IPS DF 4.7 (cell line): ENCODE results near the gene SPOCK1.
"Not testable (repeated sequence)": the region's sequence is repeated elsewhere in the genome, so short reads cannot be mapped to it uniquely, and the experiment has no call there.

Experiments
- DNase-seq: peaks from one replicate; pipeline ENCODE4 v3.0.0-alpha.2; 2013; ENCODE audit warnings: low spot score; ENCODE audit errors: extremely low read depth

The SPOCK1 gene

DNA sequence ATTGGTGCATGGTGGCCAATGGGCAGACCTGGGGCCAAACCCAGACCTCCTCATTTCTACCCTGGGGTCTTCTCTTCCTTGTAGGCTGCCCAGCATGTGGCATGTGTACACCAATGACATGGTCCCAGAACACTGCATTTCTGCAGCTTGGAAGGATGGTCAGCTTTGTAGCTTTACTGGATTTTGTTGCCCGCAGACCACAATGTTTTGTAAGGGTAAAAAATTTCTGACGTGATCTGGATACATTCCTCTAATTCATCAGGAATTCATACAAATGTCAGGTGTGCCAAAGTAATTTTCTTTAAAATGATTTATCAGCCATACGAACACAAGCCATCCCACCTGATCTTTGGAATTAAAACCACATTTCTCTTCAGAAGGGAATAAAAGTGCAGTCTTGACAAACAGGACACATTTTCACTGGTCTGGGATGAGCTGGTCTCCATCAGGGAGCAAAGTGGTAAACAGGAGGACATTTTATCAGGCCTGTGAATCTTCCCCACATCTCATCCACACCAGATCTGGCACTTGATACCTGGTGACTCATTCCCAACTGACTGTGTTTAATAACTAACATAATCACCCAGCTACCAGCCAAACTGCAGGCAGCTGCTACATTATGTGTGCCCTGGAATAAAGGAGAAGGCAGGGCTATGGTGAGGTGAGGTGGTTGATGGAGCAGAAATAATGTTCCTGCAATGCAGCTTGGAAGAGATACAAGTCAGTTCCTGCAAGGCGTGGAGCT is 103.9 kb downstream of the SPOCK1 start:
- no peak for DNase-seq

DNA sequence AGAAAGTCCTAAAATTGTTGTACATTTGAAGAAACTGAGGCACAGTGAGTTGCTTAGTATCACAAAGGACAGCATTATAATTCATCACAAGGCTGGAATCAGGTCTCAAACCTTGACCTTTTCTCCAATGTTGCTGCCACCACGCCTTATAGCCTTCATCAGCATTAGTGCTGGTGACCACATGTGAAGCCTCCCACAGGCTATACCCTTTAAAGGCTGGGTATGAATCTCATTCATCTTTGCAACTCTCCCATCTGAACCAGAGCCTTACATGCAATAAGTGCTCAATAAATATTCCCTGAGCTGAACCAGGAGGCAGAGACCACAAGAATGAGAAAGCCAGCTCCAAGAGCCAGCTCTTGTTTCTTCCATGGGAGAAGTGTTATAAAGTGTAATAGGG is 104.7 kb downstream of the SPOCK1 start:
- DNase-seq = no peak

DNA sequence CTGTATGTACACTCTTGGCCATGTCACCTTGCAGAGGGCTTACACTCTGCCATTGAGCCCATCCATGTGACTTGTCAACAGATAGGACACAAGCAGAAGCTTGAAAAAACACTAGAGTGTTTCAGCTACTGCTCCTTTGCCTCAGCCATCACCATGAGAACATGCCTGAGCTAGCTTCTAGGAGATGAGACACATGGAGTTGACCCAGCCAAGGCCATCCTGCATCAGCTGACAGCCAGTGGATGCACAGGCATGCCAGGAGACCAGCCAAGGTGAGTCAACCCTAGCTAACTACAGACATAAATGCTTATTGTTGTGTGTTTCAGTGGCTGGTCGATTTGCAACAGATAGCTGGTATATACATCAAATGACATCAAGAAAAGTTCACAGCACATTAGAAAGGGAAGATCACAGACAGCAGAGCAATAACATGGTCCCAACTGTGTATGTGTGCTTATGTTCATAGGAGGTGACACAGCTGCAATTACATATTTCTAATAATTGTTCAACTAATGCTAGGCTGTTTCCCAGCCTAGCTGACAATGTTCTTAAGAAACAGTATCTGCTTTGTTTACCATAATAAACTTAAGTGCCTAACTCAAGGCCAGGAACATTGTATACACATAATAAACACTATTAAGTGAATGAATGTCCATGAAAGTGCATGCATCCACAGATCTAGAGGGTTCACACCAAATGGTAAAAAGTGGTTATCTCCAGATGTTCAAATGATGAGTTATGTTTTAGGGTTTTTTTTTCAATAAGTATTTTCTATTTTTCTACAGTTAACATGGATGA is 105.7 kb downstream of the SPOCK1 start:
- DNase-seq = no peak

DNA sequence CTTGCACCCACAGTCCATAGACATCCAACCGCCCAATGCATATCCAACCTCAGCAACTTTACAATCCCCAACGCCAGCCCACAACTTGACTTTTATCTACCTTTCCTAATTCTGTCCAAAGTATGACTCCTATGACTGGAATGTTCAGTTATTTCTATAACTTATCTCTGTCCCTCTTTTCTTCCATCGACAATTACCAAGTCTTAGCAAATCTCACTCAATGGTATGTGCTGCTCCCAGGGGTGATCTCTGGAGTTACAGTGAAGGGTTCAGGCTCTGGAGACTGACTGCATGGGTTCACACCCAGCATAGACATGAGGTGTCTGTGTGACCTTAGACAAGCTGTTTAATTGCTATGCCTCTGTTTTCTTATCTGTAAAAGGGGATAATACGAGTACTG is 106.9 kb downstream of the SPOCK1 start:
- no peak for DNase-seq

DNA sequence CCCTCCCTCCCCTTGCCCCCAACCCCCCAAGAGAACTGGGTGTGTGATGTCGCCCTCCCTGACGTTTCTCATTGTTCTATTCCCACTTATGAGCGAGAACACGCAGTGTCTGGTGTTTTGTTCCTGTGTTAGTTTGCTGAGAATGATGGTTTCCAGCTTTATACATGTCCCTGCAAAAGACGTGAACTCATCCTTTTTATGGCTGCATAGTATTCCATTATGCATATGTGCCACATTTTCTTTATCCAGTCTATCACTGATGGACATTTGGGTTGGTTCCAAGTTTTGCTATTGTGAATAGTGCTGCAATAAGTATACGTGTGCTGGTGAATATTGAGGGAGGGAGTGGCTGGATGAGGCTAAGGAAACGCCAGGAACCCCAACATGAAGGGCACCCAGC is 108.1 kb downstream of the SPOCK1 start:
- DNase-seq = not testable (repeated sequence)

DNA sequence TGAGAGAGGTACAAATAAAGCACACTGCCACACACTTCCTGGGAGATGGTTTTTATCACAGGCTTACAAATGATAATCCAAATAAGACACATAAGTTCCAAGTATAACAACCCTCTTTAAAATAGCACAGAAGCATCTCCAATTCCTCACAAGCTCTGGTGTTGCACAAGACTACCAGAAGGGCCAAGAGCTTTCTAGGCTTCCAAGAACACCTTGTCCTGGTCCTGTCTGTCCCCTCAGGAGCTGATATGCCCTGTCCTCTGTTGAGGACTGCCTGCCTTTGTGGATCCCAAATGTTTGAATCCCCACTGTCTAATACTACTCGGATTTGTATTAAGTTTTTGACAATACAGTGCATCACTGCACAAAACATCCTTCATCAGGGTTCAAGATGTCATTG is 110.1 kb downstream of the SPOCK1 start:
- no peak for DNase-seq

DNA sequence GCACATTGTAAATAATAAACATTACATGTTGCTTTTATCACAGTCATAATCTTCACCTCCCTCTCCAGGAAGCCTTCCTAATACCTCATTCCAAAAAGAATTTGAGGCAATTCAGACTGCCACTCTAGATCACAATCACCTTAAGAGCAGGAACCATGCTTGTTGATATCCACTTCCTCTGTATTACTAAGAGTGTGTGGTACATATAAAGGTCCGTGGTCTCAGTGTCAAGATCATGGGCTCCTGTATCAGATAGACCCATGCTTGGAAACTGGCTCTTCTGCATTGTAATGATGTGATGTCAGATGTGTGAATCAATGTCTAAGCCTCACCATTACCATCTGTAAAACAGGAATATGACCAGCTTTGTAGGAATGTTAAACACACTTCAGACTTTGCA is 114.1 kb downstream of the SPOCK1 start:
- DNase-seq = no peak

DNA sequence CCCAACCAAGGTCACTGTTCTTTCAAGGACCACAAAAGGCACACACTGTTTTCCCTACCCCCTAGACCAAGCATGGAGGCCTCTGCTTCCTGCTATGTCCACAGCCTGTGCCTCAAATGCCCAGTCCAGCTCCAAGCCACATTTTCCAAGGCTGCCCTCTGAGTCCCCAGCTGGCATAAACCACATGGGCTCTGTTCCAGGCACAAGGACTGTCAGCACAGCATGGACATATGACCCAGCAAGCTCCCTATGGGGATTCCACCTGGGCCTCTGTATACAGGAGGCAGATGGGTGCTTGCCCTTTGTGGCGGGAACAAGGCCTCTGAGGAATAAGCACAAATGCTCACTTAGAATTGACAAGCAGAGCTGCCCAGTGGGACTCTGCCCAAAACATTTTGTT is 115.2 kb downstream of the SPOCK1 start:
- no peak for DNase-seq

DNA sequence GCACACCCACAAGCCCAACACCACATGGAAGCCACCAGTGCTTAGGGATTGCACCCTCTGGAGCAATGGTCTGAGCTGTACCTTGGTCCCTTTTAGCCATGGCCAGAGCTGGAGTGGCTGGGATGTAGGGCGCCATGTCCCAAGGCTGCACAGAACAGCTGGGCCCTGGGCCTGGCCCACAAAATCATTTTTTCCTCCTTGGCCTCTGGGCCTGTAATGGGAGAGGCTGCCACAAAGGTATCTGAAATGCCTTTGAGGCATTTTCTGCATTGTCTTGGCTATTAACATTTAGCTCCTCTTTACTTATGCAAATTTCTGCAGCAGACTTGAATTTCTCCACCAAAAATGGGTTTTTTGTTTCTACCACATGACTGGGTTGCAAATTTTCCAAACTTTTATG is 117.6 kb downstream of the SPOCK1 start:
- no peak for DNase-seq

DNA sequence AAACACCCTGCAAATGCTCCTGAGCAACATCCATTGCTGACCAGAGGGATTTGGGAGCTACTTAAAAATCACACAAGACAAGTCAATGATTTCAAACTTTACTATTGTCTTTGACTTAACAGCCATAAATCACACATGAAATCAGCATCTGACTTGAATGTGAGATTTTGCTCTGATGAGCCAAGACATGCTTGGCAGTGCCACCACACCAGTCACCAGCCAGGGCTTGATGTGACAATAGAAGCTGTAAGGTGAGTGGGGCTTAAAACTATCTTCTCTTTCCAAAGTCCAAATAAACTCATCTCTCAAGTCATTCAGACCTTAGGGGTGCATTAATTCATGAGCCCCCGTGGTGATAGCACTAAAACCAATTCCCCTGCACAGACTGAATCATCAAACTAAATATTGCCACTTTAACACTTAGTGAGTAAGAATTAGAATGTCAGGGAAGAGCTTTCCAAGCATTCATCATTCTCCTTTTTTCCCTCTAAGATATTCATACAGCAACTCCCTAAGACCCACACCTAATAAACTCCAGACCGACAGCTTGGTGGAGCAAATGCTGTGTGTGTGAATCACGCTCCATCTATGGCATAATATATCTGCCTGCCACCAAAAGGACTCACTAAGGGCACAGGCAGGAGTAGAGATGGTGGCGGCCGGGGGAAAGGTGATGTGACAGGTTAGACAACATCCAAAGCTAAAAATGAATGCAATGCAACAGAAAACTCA is 119.4 kb downstream of the SPOCK1 start:
- DNase-seq = no peak

DNA sequence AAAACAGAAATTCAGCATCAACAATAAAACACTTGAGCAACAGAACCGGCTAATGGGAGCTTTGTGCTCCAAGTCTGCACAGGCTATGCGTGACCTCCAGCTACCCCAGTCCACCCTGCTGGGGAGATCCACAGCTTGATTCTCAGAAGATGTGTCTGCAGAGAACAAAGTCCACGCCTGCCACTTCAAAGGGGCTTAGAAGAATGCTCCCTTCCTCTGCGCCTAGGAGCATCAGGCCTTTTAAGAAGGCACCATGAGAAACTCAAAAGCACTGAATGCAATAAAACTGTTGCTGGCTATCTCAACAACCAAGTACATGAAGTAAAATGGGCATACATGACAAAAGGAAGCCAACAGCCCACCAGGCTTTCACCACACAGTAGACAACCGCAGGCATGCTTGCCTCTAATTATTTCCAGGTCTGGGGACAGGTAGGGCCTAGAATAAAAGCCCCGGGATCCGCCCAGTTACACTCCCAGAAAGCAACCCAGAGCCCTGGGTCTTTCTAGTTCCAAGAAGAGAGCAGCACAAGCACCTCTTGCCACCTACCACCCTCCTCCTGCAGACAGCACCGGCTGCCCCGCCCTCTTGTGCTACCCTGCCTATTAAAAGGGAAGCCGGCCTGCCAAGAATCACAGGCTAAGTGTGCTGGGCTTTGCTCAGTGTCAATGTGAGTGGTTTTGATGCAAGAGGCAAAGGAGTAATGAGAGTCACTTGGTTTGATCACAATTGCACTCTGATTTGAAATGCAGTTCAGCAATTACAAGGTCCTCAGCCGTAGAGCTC is 123.2 kb downstream of the SPOCK1 start:
- no peak for DNase-seq

DNA sequence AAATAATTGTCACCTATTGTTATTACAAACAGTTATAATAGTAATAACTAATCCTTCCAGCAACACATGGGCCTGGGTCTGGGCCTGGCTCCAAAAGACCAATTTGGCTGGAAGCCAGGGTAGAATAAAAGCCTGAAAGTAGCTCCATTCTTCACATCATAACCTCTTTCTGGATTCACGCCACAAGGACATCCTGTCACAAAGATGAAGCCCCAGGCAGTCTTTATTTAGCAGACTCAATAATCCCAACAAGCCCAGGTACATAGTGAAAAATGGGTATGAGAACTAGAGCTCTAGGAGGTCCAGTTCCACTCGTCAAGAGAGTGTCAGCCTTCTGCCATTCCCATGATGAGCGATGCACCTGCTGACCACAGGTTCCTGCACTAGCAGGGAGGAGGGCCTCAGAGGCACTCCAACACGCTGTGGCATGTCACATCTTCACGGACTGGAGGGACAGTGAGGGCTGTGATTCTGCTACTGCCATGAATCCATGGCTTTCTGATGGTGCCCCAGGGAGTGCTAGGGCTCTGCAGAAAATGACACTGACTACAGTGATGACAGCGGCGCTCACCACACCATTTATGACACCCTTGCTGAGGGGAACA is 124.9 kb downstream of the SPOCK1 start:
- no peak for DNase-seq

DNA sequence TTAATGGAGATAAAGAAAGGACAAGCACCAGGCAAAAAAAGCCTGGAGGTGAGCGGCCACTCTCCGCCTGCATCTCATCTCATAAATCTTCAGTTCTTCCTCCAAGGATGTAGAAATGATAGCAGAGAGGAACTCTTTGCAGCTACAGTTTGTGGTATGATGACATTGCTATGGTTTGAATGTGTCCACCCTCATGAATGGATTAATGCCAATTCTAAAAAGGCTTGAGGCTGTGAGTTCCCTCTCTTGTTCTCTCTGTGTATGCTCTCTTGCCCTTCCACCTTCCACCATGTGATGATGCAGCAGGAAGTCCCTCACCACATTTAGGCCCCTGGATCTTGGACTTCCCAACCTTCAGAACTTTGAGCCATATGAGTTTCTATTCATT is 126.4 kb downstream of the SPOCK1 start:
- DNase-seq = no peak

DNA sequence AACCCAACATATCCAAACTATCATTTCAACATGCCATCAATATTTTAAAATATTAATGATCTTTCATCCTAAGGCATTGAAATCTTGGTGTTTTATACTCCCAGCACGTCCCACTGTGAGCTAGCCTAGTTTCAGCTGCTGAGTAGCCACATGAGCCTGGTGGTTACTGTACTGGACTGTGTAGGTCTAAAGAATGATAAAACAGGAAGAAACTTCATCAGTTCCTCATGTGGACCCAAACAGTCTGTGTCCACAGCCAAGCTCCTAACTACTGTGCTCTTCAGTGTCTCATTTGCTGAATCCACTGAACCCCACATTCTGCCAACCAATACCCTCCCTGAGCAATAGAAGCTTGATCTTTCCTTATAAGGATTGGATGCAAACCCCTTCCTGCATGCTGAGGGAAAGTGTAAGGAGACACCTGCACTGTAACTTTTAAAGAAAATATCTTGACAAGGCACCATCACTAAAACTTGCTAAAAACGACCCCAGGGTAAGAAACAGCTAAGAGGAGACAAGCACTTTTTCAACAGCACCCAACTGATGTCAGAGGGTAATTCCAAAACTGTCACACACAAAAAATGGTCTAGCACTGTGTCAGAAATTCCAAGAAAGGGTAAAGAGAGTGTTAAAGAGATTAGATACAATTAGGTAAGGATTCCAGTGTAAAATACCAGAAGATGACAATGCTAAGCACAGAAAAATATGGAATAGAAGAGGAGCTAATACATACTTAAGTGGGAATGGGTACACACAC is 126.9 kb downstream of the SPOCK1 start:
- no peak for DNase-seq

DNA sequence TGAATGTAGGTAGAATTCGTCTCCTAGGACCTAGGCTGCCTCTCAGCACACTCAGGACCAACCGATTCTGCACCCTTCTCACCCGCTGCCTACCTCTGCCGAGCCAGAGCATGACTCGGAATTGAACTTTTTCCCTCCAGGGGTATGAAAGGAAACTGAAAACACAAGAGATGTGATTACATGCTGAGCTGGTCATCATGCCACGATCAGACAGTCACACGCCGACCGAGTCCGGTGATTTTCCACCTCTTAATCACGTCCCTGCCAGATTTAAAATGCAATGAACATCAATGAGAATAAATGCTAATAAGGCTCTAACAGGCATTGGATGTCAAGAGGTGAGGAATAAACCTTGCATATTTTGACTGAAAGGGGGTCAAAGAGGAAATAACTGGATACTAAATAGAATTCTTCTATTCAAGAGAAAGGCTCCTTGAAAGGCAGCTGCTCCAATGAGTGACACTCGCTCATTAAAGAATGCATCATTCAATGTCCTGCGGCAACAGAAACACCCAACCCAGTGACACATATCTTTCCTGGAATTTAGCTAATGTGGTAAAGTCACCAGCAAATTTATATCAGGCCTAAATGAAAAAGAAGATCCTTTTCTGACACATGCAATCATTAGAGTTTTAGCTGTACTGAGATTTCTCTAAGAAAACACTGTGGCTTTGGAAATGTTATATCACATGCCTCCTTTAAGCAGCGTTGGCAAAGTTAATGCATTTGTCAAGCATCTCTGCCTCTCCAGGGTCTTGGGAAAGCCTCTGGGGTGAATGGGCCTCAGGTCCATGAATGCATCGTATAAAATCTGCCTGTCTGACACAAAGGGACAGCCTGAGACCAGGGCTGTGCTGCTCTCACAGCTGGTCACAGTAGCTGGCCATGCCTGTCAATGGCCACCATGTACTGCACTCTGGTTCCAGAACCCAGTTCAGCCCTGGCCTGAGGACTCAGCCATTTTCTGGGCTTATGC is 128.7 kb downstream of the SPOCK1 start:
- no peak for DNase-seq

DNA sequence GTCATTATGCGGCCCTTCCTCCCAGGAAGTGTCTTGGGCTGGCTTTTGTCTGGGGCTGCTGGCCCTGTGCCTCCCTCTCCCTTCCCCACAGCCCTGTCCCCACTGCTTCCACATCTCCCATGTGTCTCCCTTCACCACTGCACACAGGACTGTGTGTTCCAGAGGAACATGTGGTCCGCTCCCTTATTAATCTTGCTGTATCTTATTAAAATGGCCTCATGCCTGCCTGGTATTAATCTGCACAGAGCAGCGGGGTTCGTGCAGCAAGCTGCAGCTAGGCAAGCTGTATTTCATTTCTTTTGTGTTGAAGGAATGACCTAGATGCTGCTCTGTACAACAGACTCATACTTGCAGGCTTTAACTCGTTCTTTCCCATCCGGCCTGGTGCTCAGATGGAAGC is 130.5 kb downstream of the SPOCK1 start:
- DNase-seq = no peak

DNA sequence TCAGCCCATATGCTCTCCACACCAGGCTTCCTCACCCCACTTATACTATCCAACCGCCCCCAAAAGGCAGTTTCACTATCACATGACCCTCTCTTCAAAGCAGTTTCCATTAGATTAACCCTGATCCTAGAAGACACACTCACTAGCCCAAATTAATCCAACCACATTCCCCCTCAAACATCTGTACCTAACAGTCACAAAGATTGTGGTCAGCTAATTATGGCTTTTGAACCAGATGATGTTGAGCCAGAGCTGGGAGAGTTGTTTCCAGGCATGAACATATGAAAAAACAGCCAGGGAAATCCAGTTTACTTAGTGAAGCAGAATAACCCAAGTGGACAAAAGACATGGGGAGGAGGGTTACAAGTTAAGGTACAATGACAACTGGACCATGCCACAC is 131.2 kb downstream of the SPOCK1 start:
- DNase-seq = no peak

DNA sequence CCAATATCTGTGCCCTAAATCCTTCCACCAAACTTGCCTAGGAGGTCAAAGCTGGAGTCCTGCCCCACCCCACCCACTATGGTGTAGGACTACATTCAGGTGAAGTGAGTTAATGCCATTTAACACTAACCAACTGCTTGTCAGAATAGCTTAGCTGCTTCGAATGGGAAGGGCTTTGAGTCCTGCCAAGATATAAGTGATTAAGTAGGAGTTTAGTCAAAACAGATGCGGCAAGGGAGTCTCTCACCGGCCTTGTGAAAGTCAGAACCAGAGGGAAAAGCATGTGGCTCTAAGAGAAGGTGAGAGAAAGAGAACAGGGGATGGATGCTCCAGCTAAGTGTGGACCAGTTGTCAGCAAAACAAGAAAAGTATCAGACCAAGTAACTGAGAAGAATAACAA is 132.6 kb downstream of the SPOCK1 start:
- DNase-seq = no peak
